ENCODE results near the gene ITSN1. TPM values are rescaled to one million over a fixed set of nuclear protein-coding genes. Genes with fewer than 3 reads are reported as not detected.

Gene ITSN1
- polyA plus RNA-seq, 3 donors, result 37.6 to 39.5 (median 39.4) TPM

DNA sequence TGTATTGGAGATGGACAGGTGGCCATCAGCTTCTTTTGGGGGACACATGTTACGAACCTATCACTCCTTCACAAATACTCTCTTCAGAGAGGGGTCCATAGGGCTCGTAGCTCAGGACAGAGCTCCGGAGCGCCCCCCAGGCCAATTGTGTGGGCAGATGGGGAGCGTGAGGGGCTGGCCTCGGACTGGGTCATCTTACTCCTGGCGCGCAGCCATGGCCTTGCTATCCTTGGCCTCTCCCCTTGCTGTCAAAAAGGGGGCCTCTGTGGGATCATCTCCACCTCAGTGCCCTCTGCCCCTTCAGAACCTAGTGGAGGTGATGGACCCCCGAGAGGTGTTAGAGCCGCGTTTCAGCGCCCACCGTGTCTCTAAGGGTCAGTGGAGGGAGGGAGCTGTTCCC, 238.3 kb downstream of the ITSN1 start:
- DNase-seq (ENCODE audit: low read depth in 3 of 3, low spot score in 2 of 3), result no peak

DNA sequence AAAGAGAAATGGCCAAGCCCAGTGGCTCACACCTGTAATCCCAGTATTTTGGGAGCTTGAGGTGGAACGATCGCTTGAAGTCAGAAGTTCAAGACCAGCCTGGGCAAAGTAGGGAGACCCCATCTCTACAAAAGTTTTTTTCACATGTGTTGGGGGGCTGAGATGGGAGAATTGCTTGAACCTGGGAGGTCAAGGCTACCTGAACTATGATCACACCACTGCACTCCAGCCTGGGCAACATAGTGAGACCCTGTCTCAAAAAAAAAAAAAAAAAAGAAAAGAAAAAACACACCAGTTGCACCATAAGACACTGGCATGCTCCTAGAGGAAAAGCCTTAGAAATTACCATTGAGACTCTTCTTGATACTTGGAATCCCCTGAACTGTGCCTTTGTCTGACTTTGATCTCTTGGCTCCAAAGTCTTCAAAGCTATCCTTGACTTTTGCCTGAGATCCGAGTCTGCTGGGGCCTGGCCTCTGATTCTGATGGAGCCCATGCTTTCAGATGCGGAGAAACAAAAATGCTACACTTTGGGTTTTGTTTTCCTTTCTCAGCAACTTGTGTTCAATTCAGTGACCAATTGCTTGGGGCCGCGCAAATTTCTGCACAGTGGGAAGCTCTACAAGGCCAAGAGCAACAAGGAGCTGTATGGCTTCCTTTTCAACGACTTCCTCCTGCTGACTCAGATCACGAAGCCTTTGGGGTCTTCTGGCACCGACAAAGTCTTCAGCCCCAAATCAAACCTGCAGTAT, 239.6 kb downstream of the ITSN1 start:
- DNase-seq (ENCODE audit: low read depth in 3 of 3, low spot score in 2 of 3), result no peak

DNA sequence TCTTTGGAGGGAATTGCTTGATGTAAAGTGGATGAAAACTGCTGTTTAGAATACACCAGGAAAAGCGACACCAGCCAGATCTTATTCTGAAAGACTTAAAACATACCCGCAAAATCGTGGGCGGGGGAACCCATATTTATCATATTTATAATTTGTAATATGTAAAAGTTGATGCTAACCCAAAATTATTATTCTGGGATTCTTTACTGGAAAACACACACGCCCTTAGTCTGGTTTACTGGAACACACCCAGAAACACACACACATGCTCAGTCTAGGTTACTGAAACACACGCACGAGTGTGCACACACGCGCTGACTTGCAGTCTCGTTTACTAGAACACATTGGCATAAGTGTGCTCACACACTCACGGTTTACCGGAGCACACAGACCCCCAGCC, 240.8 kb downstream of the ITSN1 start:
- DNase-seq (ENCODE audit: low read depth in 3 of 3, low spot score in 2 of 3), result no peak

DNA sequence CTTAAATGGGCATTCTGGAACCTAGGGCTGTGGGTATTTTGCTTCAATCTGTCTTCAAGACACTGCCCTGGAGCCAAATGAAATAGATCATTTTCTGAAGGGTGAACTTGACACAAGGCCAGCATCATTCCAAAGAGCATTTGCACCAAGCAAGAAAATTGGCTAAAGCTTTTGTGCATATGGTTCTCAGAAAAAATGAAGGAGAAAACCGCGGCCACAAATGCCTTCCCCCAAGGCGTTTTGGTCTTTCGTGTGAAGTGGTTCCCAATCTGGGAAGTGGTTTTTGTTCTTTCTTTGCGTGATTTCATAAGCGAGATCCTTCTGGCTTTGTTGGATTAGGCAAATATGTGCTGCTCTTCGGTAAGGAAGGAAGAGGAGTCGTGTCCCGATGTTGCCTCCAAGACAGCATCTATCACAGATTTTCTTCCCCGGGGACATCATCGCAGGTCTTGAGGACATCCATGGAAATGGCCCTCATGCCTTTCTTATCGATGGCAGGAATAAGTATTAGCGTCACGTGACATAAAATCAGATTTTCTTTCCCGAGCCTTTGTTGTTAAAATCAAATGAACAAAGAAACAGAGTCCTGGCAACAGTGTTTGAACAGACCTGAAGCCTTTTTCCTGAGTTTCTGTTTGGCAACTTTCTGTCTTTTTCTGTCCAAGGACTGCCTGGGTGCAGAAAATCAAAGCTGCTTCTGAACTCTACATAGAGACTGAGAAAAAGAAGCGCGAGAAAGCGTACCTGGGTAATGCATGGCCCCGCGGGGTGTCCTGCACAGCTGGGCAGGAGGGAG, 242.3 kb downstream of the ITSN1 start:
- no peak for DNase-seq (ENCODE audit: low read depth in 3 of 3, low spot score in 2 of 3)

DNA sequence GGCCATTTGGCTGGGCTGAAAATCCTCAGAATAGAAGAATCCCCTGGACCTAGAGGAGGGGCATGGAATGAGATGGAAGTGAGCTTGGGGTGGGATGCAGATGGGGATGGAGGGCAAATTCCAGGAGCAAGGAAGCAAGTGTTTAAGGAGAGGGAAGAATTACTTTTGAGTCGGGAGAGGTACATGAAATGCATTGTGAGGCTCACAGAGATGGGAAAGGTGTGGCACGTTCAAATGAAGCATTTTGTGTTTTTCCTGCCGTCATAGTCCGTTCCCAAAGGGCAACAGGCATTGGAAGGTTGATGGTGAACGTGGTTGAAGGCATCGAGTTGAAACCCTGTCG, 242.8 kb downstream of the ITSN1 start:
- no peak for DNase-seq (ENCODE audit: low read depth in 3 of 3, low spot score in 2 of 3)

DNA sequence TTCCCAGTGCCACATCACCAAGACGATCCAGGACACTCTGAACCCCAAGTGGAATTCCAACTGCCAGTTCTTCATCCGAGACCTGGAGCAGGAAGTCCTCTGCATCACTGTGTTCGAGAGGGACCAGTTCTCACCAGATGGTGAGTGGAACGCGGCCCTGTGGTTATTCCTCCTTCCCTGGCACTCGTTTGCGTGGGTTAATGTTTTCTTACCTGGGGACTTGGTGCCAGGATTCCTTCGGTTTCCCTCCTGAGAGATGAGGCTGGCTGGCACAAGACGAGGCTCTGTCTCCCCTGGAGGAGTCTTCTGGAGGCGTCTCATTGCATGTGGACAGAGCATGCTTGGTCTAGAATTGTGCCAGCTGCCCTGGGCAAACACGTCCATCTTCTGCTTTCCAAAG, 244.0 kb downstream of the ITSN1 start:
- DNase-seq (ENCODE audit: low read depth in 3 of 3, low spot score in 2 of 3), result no peak

DNA sequence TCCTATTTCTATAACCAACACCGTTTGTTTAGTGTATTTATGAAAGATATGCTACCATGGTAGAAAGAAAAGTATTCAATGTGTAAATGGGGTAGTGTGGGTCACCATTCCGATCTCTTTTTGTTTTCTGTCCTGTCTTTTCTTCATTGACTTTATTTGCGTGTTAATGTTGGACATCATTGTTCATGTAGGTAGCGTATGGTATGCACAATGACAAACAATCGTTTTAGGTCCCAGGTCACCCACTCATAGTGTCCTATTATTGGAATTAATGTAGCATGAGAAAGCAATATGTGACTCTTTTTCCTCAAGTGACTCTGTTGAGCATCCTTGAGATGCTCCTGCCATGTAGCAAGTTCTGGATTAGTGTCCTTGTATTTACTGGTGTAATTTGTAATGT, 247.9 kb downstream of the ITSN1 start:
- no peak for DNase-seq (ENCODE audit: low read depth in 3 of 3, low spot score in 2 of 3)

DNA sequence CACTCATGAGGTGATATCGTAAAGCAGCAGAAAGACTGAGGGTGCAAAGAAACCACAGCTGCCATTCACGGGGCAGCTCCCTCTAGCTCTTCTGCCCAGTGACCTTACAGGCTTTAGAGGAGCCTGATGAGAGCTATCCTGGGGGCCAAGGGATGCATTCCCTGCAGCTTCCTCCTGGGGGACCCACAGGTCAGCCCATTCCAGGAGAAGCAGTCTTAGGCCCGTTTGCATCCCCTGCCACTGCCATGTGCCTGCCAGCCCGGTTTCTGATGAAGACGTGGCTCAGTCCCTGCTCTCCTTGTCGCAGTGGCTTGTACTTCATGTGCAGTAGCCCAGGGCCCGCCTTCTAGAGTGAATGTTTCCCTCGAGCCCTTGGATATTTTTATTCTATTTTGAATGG, 250.6 kb downstream of the ITSN1 start:
- no peak for DNase-seq (ENCODE audit: low read depth in 3 of 3, low spot score in 2 of 3)

DNA sequence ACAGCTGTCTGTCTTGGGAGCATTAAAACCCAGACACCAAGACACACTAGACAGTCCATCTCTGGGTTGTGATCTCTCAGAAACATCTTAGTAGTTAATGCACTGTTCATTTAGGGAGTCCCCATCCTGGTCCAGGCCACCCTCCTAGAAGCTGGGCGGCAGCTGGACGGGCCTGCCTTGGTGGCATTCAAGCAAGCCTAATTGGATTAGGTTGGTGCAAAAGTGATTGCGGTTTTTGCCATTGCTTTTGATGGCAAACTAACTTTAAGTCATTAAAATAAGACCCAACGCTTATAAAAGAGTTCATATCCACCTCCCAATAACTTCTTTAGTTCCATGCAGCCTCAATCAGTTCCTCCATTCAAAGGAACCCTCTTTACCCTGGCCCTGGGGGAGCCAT, 251.6 kb downstream of the ITSN1 start:
- no peak for DNase-seq (ENCODE audit: low read depth in 3 of 3, low spot score in 2 of 3)

DNA sequence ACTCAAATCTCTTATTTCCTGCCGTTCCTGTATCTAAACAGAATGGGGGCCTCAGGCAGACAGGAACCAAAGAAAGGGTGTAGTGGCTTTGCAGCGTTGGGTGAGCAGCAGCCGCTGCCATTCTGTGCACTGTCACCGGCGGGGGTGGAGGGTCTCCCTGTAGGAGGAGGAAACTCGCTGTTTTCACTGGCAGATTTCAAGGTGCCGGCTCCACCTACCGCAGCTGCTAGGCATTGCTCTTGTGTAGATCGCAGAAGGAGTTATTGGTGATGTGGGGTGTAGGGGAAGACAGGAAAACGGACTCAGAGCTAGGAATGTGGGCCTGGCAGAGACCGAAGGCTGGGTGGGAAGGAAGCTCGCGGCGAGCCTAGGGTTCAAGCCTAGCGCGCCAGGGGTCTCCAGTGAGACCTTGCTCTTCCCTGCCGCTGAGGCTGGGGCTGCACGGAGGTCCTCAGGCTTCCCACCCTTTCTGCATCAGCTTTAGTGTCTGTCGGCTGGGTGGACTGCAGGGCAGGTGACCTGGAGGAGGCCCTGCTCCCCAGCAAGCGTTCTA, 252.5 kb downstream of the ITSN1 start:
- peak; percentile 54 to 82 (median 66) for DNase-seq (ENCODE audit: low read depth in 3 of 3, low spot score in 2 of 3)

DNA sequence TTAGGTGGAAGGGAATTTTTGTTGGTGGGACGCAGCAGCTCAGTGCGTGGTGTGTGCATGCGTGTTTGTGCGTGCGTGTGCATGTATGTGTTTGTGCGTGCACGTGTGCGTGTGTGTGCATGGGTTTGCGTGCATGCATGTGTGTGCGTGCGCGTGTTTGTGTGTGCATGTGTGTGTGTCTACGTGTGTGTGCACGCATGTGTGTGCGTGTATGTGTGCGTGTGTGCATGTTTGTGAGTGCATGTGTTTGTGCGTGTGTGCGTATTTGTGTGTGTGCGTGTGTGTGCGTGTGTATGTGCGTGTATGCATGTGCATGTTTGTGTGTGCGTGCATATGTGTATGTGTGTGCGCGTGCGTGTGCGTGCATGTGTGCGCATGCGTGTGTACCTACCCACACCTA, 253.1 kb downstream of the ITSN1 start:
- no peak for DNase-seq (ENCODE audit: low read depth in 3 of 3, low spot score in 2 of 3)

DNA sequence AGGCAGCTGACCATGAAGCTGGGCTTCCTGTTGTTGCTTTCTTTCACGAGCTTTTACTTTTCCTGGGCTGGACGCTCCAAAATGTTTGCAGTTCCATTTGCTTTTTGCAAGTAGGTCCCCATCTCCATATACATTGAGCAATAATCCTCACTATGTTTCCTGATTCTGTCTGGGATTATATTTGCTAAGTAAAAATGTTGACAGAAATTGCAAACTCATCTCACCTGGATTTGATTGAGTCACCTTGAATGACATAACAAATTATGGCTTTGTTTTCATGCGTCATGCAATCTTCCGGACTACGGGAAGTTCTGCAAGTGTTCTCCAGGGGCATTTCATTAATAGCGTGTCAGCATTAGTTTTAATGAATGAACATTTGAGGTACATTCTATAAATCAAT, 254.4 kb downstream of the ITSN1 start:
- no peak for DNase-seq (ENCODE audit: low read depth in 3 of 3, low spot score in 2 of 3)

DNA sequence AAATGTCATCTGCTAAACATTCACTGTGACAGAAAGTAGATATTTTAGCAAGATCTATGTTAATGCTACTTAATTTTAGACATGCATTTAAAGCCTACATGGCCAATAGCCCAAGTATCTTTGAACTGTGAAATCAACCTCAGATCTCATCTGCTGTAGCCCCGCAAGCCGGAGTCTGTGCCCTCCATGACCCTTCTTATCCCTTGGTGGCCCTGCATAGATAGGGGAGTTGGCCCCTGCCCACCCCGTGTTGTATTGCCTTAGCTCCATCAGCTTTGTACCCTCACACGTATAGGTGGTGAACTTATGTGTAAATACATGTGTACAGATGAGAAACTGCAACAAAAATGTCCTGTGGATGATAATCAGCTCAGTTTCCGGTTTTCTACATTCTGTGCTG, 254.8 kb downstream of the ITSN1 start:
- no peak for DNase-seq (ENCODE audit: low read depth in 3 of 3, low spot score in 2 of 3)

DNA sequence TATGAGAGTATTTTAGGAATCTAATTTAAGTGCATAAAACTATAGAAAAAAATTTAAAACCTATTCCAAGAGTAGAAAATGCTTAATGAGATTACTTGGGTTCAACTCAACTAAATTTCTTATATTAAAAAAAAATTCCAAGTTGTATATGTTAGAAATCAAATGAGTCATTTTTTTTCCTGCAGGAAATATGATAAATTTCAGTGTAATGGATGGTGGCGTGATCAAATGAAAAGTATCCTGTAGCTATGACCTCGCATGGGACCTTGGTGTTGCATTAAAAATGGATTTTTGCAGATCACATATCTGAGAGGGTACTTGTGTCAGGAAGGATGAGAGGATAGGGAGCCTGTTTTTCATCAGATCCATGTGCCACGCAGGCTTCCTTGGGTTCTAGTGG, 255.4 kb downstream of the ITSN1 start:
- DNase-seq (ENCODE audit: low read depth in 3 of 3, low spot score in 2 of 3), result no peak

DNA sequence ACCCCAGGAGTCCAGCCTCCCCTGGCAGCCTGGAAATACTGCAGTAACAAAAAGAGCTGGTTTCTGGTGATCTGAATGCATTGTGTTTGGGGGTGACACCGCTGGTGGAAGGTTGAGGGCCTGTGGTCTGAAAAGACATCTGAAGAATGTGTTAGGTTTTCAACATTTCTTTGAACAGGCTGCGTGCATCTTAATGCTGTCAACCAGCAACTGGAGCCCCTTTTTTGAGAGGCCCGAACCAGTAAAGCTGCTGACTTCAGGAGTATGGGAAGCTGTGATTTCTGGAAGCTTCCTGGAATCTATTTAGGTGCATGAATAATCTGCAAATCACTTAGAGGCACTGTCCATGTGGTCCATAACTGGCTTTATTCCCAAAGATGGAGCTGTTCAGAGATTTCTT, 256.3 kb downstream of the ITSN1 start:
- DNase-seq (ENCODE audit: low read depth in 3 of 3, low spot score in 2 of 3), result no peak

DNA sequence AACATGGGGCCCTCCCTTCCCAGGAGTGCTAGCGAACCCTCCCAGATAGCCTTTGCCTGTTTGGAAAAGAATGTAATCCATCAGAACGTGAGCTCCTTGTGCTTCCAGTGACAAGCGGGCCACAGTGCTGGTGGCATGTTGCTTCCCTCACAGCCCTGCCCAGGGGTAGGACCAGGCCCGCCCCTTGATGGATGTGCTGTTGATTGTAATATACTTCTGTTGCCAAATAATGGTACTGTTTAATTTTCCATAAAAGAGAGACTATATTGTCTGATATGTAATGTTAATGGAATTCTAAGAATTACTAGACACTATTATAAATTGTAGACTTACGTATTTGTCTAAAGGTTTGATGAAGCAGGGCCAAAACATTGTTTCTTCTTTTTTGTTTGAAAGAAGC, 256.9 kb downstream of the ITSN1 start:
- DNase-seq (ENCODE audit: low read depth in 3 of 3, low spot score in 2 of 3), result no peak

DNA sequence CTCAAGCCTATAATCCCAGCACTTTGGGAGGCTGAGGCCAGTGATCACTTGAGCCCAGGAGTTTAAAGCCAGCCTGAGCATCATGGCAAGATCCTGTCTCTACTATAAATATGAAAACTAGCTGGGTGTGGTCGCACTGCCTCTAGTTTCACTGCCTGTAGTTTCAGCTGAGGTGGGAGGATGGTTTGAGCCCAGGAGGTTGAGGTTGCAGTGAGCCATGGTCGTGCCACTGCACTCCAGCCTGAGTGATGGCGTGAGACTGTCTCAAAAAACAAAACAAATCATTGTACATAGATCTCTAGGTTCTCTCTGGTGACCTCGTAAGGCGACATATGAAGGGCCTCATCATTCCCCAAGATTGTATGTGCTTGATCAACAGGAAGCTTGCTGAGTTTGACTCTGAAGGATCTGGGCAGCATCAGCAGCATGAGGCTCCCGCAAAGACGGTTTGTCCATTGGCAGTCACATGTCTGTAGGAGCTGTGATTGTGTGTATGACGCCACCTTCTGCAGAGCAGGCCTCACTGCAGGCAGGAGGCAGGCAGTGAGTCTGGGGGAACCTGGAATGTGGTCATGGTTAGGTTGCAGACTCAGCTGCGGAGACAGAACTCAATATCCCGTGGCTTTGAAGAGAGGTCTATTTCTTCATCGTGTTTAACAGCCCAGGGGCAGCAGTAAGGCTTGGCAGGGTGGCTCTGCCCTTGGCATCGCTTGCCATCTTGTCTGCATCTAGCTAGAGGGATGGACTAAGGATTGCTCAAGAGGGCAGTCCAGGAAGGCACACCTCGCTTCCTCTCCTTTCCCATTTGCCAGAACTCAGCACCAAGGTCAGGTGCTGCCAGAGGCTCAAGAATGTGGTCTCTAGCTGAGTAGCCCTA, 259.3 kb downstream of the ITSN1 start:
- no peak for DNase-seq (ENCODE audit: low read depth in 3 of 3, low spot score in 2 of 3)

DNA sequence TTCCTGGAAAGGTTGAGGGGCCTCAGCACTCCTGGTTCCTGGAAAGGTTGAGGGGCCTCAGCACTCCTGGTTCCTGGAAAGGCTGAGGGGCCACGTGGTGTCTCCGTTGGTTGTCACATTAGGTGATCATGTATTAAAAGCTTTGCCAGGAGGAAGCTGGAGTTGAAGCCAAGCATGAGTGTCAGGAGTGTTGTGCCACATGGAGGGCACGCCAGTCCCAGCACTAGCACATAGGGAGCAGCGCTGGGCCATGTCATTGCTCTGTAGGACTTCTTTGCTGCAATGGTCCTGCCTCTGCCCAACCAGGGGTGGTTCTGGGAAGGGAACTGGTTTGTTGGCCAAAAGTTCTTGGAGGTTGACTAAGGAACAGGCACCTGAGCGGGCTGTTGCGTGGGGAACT, 260.0 kb downstream of the ITSN1 start:
- no peak for DNase-seq (ENCODE audit: low read depth in 3 of 3, low spot score in 2 of 3)

DNA sequence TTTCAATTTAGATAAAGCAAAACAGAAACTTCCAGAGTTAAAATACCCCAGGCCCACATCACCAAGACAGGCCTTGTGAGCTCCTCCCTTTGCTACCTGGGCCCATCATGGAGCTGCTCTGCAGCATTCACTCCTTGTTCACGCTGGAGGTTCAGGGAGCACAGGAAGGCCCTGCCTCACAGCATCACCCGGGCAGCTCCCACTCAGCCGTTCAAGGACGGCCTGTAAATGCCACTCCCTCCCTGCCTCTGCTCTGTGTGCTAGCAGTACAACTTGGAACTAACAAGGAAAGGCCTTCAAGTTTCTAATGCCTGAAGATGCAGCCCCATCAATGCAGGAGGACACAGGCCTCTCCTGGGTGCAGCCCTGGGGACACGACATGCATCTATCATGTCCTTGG, 261.7 kb downstream of the ITSN1 start:
- no peak for DNase-seq (ENCODE audit: low read depth in 3 of 3, low spot score in 2 of 3)

DNA sequence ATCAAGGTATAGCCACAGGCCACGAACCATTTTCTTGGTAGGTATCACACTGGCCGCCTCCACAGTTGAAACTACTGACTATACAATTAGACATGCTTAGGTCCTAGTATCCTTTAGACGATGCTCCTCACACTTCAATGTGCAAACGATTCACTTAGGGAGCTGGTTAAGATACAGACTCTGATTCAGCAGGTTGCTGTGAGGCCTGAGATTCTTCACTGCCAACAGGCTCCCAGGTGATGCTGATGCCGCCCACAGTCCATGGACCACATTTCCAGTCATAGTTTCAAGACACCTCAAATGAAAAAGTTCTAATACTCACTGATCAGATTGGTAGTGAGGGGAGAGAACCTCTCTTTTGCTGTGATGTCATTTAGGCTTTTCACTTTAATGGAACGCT, 266.5 kb downstream of the ITSN1 start:
- DNase-seq (ENCODE audit: low read depth in 3 of 3, low spot score in 2 of 3), result no peak

DNA sequence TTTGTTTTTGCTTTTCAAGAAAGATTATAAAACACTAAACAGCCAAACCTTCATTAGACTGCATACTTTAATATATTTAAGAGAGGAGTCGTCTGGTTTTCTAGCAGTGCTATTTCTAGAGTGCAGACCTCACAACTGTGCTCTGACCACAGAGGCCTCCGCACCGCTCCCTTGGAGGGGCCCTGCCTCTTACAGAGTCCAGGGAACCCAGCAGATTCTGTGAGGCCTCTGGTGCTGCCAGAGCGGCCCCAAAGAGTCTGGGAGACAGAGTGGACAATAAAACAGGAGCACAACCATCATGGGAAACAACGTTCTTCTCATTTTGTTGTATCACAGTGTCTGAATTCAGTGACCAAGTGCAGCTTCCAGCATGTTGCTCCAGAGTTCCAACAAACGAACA, 267.5 kb downstream of the ITSN1 start:
- no peak for DNase-seq (ENCODE audit: low read depth in 3 of 3, low spot score in 2 of 3)
